ENCODE results near the gene NBAS. TPM values are rescaled to one million over a fixed set of nuclear protein-coding genes. Genes with fewer than 3 reads are reported as not detected.

Gene NBAS
- total and polyA plus RNA-seq, 2 donors (not counting 3 experiments of a cell fraction or from before 2014, with no cell fraction given), result 29.4 to 43.0 TPM

DNA sequence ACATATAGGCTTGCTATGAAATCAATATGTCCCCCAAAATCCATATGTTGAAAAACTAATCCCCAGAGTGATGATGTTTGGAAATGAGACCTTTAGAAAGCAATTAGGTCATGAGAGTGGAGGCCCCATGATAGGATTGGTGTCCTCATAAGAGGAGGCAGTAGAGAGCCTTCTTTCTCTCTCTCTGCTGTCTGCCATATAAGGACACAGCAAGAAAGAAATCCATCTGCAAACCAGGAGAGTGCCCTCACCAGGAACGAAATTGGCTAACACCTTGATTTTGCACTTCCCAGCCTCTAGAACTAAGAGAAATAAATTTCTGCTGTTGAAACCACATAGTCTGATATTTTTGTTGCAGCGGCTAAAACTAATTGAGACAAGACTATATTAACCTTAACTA, 89.5 kb downstream of the NBAS start:
- intact Hi-C loops (cut with micrococcal nuclease), result no loop called here
- BruUV-seq (replicated peaks), result no TSS peak
- H3K36me3 ChIP-seq (ENCODE audit: control insufficient read depth in 2 of 2, extremely low read depth in 1 of 2, insufficient read depth in 2 of 2, low read length in 2 of 2), result peaks cover 0 to 10% of the 10 kb centered on the region in 2 experiments
- POLR2A ChIA-PET, result no interaction called here
- no peaks in the 10 kb centered on the region for H3K27me3 ChIP-seq (ENCODE audit: control insufficient read depth in 2 of 2, insufficient read depth in 2 of 2, low read length in 2 of 2)
- H3K27ac ChIP-seq (ENCODE audit: insufficient read depth, low read depth, low read length), result no peak overlapping the region
- no peaks in the 10 kb centered on the region for H4K20me1 ChIP-seq (replicated peaks; ENCODE audit: control insufficient read depth, extremely low read depth, insufficient read depth, low read length)
- DNase-seq (ENCODE audit: low read depth, low spot score) (no peak), FAIRE-seq (no peak)
- H3K4me1 ChIP-seq (ENCODE audit: control insufficient read depth, extremely low read depth, insufficient read depth, low read length), result no peaks in the 10 kb centered on the region
- no peak overlapping the region for H3K4me2 ChIP-seq (ENCODE audit: insufficient read depth, low read length)
- H3K79me2 ChIP-seq (ENCODE audit: control insufficient read depth, insufficient read depth, low read length), result no peaks in the 10 kb centered on the region
- no peak overlapping the region for H3K4me3 ChIP-seq (replicated peaks in 1 of 3; ENCODE audit: insufficient read depth in 1 of 3, low read depth in 1 of 3, low read length in 3 of 3)
- H3K9ac ChIP-seq (replicated peaks; ENCODE audit: extremely low read depth, insufficient read depth, low read length), result no peak overlapping the region
- CTCF ChIA-PET, result no interaction called here
- no peak overlapping the region for H2AFZ ChIP-seq (ENCODE audit: low read depth, low read length)
- TF ChIP-seq, protein P1, sequence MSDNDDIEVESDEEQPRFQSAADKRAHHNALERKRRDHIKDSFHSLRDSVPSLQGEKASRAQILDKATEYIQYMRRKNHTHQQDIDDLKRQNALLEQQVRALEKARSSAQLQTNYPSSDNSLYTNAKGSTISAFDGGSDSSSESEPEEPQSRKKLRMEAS (IDR thresholded peaks at IDR 0.05; ENCODE audit: insufficient read depth, insufficient read length), result no peak
- TF ChIP-seq EZH2 (IDR thresholded peaks at IDR 0.05; ENCODE audit: borderline replicate concordance, low read depth, low read length, severe bottlenecking) (no peak), FOS (IDR thresholded peaks at IDR 0.05; ENCODE audit: borderline replicate concordance, insufficient read depth, low read length) (no peak), GATA2 (IDR thresholded peaks at IDR 0.05; ENCODE audit: insufficient read depth, insufficient read length, low read depth, low read length) (no peak), JUN (IDR thresholded peaks at IDR 0.05; ENCODE audit: borderline replicate concordance, insufficient read depth, insufficient read length, low read depth) (no peak), POLR2A (IDR thresholded peaks at IDR 0.05; ENCODE audit: low read depth, low read length) (no peak), POLR2AphosphoS5 (IDR thresholded peaks at IDR 0.05; ENCODE audit: insufficient read depth, low read depth, low read length) (no peak), MYC (IDR thresholded peaks at IDR 0.05; ENCODE audit: low read depth, low read length) (no peak)
- TF ChIP-seq, protein P2, sequence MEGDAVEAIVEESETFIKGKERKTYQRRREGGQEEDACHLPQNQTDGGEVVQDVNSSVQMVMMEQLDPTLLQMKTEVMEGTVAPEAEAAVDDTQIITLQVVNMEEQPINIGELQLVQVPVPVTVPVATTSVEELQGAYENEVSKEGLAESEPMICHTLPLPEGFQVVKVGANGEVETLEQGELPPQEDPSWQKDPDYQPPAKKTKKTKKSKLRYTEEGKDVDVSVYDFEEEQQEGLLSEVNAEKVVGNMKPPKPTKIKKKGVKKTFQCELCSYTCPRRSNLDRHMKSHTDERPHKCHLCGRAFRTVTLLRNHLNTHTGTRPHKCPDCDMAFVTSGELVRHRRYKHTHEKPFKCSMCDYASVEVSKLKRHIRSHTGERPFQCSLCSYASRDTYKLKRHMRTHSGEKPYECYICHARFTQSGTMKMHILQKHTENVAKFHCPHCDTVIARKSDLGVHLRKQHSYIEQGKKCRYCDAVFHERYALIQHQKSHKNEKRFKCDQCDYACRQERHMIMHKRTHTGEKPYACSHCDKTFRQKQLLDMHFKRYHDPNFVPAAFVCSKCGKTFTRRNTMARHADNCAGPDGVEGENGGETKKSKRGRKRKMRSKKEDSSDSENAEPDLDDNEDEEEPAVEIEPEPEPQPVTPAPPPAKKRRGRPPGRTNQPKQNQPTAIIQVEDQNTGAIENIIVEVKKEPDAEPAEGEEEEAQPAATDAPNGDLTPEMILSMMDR (IDR thresholded peaks at IDR 0.05; ENCODE audit: extremely low read depth in 1 of 2, insufficient read depth in 1 of 2, low read depth in 1 of 2, low read length in 2 of 2), result no peak
- dilution Hi-C loops (cut with MboI; ENCODE audit: extremely low pct_ligation_motif_present, low sequenced_read_pairs), result no loop called here
- H3K9me1 ChIP-seq (replicated peaks; ENCODE audit: control insufficient read depth, extremely low read depth, insufficient read depth, low read length), result no peaks in the 10 kb centered on the region
- H3K9me3 ChIP-seq (replicated peaks; ENCODE audit: control insufficient read depth, insufficient read depth, low read length), result no peaks in the 10 kb centered on the region

All from endothelial cell of umbilical vein (primary cell).